Adrenal gland (tissue), 5 donors: ENCODE measurements around the gene CUEDC1.
"Not testable (repeated sequence)": the region's sequence is repeated elsewhere in the genome, so short reads cannot be mapped to it uniquely, and the experiment has no call there.

ENCODE experiments used
- POLR2A ChIP-seq, 2 donors: fragments of 450-650 bp; IDR thresholded peaks; one replicate each; pipeline ENCODE4 v1.6.1; 2017; ENCODE audit warnings: antibody characterized with exemption in 2 of 2, mild to moderate bottlenecking in 2 of 2, moderate library complexity in 1 of 2
- TF ChIP-seq, protein P1 (sequence below), 6 experiments: fragments of 450-650 bp in 4 of 6; fragments of 200-600 bp in 2 of 6; sonication (generic) in 1 of 6; IDR thresholded peaks; 1 replicate in 5 of 6; 2 replicates in 1 of 6; pipeline versions ENCODE4 v1.5.1 to v1.8.0; 2016 to 2021; ENCODE audit warnings: antibody characterized with exemption in 6 of 6, mild to moderate bottlenecking in 2 of 6, moderate library complexity in 1 of 6
- donor health status: DM: no; HTN: no; CAD: no.

DNA sequence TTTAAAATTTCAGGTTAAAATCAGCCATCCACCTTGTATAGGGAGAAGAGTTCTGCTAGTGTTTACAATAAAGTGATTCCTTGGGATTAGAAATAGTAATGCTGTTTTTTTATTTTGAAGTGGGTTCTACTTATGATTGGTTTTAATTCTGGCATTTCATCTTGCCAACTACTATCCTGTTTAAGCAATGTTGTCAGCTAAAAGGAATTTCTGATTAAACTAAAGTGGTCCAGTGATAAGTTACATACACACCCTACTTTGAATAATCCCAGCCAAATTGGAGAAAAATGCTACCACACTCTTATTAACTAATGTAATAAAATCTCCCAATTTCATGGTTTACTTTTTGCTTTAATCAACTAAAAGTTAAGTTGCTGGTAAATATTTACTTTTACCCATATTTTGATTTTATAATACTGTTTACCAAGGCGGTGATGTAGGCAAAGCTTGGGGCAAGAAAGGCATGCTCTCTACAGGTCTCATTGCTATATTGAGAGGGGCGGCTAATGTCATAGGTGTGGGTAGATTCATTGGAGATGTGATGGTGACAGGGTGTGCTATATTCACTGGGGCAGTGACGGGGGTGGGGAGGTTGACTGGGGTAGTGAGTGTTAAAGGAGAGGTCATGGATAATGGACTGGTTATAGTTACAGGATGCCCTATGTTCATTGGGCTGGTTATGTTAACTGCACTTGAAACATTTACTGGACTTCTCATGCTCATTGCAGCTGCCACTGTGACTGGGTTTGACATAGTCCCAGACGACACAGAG, 19.0 kb upstream of the CUEDC1 start:
- TF ChIP-seq, protein P1, sequence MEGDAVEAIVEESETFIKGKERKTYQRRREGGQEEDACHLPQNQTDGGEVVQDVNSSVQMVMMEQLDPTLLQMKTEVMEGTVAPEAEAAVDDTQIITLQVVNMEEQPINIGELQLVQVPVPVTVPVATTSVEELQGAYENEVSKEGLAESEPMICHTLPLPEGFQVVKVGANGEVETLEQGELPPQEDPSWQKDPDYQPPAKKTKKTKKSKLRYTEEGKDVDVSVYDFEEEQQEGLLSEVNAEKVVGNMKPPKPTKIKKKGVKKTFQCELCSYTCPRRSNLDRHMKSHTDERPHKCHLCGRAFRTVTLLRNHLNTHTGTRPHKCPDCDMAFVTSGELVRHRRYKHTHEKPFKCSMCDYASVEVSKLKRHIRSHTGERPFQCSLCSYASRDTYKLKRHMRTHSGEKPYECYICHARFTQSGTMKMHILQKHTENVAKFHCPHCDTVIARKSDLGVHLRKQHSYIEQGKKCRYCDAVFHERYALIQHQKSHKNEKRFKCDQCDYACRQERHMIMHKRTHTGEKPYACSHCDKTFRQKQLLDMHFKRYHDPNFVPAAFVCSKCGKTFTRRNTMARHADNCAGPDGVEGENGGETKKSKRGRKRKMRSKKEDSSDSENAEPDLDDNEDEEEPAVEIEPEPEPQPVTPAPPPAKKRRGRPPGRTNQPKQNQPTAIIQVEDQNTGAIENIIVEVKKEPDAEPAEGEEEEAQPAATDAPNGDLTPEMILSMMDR (IDR thresholded peaks at IDR 0.05) = not testable (repeated sequence)
- not testable (repeated sequence) for TF ChIP-seq POLR2A (IDR thresholded peaks at IDR 0.05)
